ENCODE results near the gene NEUROD1.
A peak's percentile ranks its signal among the peaks of the same experiment; 100 is the strongest.
"Not testable (repeated sequence)": the region's sequence is repeated elsewhere in the genome, so short reads cannot be mapped to it uniquely, and the experiment has no call there.

The NEUROD1 gene
- 0 reads per million in 3 experiments for total RNA-seq

DNA sequence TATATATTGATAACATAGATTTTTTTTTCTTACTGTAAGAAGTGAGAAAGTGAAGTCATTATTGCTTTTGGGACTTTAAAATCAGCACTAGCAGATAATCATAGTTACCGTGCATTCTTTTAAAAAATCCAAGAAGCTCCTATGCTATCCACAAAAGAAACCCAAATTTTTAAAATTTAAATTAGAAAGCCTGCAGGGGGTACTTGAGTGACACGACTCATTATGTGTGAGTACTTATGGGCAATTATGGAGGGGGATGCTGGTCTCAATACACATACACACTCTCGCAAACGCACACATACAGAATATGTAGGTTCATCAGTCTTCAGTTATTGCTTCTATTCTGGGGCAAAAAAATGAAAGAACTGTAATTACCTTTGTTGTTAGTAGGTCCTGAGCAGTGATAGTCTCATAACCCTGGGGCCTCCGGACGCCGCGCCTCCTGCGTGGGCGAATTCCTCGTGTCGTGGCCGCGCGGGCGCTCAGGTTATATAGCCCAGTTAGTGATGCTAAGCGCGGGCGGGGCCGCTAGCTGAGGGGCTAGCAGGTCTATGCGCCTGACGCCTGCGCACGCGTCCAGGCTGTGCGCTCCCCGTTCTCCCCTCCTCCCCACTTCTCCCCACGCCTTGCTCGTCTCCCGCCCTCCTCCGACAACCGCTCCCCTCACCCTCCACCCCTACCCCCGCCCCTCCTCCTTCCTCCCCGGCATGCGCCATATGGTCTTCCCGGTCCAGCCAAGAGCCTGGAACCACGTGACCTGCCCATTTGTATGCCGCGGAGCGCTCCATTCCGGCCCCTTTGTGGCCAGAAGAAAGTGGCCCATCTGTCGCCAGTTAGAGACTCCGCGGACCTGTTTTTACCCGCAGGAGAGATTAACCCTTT, at the start of gene NEUROD1:
TSS of gene NEUROD1 (minus strand) at position 463 of the 882 bp plus-strand sequence. CDS start 1,657 bp downstream, outside the sequence.
- no peak for DNase-seq

DNA sequence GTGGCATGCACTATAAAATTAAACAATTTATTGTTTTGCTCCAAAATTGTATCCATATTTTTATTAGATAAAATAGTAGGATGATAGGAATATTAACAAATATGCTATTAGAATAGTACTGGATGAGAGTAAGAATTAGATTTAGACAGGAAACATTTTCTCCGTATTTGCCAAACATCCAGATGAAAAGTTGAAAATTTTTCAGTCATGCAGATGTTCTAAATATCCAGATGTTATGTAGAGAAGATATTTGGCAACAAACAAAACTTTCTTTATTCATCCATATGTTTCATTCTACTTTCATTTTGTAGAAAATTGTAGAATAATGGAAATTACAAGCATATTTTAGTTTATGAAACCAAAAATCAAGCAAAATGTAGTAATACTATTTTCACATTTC, 45.2 kb upstream of the NEUROD1 start:
- DNase-seq: no peak

DNA sequence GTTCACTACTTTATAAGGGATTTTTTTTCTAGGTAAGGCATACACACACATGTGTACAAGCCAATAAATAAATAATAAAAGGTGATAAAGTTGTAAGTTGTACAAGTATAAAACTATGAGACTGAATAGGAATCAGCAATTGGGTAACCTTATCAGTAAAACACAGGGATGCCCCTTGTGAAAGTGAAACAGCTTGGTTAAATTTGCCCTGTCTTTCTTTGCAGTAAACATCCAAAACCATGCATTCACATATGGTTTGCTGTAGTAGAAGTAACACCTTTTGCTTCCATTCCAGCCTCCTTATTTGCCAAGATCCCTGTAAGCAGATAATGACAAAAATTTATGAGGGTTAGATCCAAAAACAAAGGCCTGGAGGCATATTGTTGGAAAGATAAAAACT, 44.3 kb upstream of the NEUROD1 start:
- no peak for DNase-seq

DNA sequence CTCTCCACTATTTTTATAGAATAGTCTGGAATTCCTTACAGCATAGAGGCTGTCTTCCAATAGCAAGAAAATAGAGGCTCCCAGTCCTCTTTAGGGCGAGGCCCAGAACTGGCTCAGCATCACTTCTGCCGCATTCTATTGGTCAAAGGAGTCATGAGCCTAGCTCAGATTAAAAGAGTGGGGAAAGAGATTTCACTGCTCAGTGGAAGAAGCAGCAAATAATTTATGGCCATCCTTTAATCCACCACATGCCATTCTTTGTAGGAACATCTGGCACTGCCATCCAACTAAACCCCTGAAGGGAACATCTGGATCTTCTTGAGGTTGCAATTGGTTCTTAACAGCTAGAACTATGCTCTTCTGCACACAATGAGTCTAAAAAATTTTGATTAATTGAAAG, 43.4 kb upstream of the NEUROD1 start:
- DNase-seq: no peak

DNA sequence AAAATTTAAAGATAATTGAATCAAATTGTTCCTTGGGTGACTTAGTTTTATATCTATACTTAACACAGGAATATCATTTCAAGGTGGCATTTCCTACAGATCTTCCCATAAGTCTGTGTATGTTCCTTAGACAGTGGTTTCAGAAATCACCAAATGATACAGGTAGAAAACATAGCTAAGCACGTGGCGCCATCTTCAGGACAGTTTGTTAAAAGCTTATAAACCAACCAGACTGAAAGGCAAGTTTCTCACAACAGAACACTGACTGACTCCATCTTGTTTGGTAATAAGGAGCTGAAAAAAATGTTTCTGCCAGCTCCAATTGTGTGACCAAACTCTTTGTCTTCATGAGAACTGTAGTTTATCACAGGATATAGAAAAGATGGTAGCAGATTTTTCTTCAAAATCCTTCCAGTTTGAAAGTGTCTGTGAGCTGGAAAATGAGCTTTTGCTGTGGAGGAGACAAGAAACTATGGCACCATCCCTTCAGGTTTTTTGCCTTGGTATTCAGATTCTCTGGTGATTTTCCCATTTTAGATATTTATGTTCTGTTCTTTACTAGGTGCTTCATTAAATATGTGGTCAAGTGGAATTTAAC, 34.8 kb upstream of the NEUROD1 start:
- DNase-seq: peak; percentile 50

DNA sequence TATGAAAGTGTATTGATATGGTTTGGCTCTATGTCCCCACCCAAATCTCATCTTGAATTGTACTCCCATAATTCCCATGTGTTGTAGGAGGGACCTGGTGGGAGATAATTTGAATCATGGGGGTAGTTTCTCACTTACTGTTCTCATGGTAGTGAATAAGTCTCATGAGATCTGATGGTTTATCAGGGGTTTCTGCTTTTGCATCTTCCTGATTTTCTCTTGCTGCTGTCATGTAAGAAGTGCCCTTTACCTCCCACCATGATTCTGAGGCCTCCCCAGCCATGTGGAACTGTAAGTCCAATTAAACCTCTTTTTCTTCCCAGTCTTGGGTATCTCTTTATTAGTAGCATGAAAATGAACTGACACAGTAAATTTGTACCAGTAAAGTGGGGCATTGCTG, 30.7 kb upstream of the NEUROD1 start:
- not testable (repeated sequence) for DNase-seq

DNA sequence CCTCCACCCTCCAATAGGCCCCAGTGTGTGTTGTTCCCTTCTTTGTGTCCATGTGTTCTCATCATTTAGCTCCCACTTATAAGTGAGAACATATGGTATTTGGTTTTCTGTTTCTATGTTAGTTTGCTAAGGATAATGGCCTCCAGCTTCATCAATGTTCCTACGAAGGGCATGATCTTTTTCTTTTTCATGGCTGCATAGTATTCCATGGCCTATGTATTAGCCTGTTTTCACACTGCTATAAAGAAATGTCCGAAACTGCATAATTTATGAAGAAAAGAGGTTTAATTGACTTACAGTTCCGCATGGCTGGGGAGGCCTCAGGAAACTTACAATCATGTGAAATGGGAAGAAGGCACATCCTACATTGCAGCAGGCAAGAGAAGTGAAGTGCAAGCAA, 22.2 kb upstream of the NEUROD1 start:
- not testable (repeated sequence) for DNase-seq

DNA sequence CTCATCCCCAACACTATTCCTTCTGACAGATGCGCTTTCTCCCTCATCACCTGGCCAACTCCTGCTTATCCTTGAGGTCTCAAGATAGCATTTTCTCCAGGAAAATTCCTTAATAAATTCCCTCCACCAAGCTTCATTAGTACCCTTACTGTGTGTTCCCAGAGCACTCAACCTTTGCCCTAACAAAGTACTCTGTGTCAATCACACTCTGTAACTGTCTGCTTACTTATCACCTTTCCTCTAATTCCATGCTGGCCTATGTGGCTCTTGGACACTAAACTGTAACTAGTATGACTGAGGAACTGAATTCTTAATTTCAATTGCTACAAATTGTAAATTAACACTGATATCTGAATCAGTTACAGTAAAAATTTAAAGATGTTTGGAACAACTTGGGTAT, 17.9 kb upstream of the NEUROD1 start:
- no peak for DNase-seq

DNA sequence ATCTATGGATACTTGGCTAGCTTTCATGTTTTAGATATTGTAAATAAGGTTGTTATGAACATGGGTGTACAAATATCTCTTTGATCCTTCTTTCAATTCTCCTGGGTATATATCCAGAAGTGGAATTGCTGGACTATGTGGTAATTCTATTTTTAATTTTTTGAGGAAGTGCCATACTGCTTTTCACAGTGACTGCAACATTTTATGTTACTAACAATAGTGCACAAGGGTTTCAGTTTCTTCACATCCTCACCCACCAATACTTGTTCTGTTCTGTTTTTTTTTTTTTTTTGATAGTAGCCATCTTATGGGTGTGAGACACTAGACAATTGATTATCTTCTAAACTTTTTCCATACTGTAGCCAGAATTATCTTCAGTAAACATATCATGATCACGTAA, 17.3 kb upstream of the NEUROD1 start:
- DNase-seq: no peak

DNA sequence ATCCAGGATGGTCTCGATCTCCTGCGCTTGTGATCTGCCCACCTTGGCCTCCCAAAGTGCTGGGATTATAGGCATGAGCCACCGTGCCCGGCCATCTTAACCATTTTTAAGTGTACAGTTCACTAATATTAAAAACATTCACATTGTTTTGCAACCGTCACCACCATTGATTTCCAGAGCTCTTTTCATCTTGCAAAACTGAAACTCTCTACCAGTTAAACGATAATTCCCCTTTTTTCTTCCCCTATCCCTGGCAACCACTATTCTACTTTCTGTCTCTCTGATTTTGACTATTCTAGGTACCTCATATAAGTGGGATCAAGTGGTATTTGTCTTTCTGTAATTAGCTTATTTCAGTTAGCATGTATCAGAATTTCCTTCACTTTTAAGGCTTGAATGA, 16.8 kb upstream of the NEUROD1 start:
- no peak for DNase-seq

DNA sequence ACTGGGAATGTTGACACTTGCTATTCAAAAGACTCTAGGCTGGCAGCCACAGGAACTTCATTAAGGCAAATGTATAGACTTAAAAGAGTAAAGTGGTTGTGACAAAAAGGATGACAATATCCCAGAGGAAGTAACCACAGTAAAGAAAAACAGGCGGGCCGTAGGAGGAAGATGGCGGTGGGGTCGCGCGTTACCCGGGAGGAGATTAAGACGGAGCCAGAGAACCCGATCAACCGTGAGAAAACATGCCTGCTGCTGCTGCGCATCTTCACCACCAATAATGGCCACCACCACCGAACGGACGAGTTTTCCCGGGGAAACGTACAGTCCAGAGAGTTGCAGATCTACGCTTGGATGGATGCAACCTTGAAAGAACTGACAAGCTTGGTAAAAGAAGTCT, 14.0 kb upstream of the NEUROD1 start:
- no peak for DNase-seq

DNA sequence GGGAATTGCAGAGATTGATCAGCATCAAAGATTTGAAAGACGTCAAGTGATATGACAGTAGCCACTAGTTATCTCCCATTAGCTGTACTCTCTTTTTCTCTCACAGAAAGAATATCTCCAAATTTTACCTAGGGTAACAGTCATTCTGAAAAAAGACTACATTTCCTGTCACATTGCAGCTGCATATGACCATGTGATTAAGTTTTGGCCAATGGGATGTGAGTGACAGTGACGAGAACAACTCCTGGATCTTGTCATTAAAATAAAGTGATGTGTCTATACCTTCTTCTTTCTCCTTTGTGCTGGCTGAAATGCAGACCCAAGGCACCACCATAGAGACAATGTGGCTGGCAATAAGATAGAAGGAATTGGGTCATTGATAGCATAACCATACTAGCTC, 10.5 kb upstream of the NEUROD1 start:
- no peak for DNase-seq

DNA sequence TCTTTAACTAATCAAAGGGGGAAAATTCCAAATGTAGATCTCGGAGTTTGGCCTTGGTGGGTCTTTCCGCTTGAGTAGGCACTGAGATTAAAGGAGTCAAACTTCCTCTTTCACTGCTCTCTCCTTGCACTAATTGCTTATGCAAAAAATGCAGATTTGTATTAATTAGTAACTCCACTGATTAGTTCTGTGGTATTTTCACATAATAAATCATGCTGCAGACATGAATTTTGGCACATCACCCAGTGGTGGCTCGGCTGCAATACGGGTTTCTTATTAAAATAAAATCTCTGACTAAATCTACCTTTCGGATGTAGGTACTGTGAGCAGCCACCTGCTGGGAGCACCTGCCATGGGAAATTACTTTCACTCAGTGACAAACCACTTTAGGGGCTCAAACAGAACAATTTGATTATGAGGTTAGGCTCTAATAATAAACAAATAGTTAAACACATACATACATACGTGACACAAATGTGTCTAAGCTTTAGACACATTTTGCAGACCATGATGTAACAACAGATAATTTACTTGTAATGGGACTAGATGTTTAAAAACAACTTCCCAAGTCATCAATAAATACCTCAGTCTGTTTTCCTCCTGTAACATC, 6.4 kb upstream of the NEUROD1 start:
- DNase-seq: no peak

DNA sequence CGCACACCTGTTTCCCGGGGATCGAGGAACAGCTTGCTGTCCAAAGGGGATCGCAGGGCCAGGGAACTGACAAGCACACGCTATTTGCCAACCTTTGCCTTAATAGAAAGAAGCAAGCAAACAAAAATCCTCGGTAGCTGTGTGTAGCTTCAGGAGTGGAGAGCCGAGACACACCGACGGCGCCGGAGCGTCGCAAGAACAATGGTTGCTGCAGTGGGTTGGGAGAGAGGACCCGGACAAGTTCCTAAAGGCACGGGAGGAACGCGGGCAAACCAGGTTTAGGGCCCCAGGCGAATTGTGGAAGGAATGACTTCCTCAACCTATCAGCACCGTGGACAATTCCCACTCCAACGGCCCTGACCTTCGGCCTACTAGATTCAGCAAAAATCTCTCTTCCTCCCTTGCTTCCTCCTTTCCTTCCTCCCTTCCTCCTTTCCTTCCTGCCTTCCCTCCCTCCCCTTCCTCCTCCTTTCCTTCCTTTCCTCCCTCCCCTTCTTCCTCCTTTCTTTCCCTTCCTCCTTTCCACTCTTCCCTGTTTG, 4.9 kb upstream of the NEUROD1 start:
- no peak for DNase-seq

DNA sequence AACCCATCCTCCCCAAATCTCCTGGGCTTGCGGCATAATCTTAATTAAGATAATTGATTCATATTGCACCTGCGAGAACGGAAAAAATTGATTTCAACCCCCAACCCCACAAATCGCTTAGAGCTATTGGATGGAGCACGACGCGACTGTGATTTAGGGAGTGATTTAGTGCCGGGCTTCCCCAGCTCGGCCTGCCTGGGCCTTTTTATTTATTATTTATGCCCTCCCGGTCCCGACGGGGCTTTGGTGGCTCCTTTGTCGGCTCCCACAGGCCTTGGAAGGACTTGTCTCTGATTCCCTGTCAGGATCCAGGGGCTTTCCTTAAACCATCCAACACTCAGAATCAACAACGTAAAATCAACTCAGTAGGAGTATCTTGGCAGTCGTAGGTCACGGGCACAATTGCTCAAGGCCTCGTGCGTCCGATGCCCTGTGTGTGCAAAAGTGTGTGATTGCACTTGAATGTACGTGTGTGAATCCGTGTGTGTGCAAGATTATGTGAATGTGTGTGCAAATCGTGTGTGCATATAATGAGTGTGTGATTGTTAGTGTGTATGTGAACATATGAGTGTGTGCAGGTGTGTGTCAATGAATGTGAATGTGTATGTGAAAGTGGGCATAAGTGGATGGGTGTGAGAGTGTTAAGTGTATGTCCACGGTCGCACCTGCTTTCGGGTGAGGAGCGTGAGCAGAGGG, 4.3 kb upstream of the NEUROD1 start:
- no peak for DNase-seq

DNA sequence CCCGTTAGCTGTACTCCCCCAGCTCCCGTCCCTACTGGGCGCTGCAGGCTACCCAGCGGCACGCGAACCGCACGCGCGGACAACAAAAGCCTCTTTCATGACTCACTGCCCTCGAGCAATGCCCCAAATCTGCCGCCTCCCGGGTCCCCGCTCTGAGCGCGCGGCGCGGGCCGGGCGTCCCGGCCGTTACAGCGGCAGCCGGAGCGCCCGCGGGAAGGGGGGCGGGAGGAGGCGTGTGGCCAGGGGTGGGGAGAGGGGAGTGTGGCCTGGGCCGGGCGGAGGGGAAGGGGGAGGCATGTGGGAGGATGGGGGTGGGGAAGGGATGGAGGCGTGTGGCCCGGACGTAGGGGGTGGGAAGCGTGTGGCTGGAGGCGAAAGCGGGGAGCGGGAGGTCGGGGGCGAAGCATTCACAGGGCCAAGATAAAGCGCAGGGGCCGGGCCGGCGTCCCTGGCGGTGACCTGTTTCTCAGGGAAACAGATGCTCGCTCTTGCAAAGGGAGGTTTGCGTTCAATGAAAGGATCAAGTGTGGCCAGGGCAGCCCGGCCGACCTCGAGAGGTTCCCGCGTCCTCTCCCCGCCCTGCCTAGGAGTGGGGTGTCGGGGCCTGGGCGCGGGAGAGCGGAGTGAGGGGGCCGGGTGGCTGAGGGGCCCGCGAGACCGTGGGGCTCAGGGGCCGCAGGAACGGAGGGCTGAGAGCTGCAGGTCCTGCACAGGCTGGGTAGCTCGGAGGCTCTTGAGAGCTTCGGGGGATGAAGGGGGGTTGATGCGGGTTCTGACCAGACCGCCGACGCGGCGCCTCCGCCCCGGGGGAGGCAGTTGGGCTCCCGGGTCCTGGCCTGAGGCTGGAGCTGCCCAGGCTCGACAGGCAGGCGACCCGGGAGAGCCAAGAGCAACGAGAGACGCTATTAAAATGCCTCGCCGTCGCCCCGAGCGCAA, 3.5 kb upstream of the NEUROD1 start:
- no peak for DNase-seq

DNA sequence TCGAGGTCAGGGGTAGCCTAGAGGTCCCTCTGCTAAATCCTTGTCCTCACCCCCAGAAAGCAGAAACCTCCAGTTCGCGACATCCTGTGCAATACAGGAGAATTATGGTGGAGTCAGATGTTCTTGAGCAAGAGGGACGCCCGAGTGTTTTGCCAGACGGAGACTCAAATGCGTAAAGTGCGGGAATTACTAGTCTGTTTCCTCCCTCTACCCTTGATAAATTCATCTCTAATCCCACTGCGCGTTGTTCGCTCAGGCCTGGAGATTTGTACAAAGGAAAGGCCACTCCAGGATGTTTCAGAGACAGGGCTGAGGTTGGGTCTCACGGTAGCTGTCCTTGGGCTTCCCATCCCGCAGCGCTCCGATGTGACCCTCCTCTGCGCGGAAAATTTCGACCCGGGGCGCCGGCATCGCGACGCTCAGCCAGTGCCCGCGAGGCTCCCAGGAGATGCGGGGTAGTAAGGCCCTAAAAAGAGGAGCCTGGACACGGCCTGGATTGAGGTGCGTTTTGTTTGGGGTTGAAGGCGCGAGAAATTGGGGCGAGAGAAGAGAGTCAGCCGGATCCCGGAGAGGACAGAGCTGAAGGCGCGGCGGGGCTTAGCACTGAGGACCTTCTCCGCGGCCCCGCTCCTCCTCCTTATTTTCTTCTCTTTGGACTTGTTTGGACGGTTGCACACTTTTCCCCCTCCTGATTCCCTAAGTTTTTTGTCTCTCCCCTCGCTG, 2.6 kb upstream of the NEUROD1 start:
- no peak for DNase-seq

DNA sequence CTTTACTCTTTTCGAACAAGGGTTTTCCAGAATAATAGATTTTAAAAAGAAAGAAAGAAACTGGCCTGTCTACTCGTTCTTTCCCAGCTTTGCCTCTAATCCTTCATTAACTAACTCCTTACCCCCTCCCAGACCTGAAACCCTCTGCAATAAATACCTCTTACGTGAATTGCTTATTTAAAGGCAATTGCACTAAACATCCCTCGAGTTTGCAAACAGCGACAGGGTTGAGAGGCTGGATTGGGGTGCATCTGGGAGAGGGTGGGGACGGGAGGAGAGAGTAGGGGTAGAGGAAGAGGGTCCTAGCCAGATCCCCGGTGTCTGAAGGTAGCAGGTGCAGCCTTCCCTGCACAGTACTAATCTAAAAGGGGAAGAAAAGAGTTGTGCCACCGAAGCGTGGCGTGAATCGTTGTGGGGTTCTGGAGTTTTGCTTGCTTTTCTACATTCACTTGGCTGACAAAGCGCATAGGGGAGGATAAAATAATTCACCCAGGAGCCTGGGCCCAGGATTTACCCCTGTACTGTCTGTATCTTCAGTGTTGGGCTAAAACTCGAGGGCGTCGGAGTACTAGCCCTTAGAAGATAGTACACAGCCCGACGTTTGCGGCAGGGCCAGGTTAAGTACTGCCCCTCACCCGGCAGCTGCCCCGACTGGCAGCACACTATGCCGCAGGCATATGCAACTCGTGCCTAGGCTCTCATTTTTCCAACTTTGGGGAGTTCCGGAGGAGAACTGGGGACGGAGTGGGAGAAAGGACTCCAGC, 1.9 kb upstream of the NEUROD1 start:
- DNase-seq: no peak

DNA sequence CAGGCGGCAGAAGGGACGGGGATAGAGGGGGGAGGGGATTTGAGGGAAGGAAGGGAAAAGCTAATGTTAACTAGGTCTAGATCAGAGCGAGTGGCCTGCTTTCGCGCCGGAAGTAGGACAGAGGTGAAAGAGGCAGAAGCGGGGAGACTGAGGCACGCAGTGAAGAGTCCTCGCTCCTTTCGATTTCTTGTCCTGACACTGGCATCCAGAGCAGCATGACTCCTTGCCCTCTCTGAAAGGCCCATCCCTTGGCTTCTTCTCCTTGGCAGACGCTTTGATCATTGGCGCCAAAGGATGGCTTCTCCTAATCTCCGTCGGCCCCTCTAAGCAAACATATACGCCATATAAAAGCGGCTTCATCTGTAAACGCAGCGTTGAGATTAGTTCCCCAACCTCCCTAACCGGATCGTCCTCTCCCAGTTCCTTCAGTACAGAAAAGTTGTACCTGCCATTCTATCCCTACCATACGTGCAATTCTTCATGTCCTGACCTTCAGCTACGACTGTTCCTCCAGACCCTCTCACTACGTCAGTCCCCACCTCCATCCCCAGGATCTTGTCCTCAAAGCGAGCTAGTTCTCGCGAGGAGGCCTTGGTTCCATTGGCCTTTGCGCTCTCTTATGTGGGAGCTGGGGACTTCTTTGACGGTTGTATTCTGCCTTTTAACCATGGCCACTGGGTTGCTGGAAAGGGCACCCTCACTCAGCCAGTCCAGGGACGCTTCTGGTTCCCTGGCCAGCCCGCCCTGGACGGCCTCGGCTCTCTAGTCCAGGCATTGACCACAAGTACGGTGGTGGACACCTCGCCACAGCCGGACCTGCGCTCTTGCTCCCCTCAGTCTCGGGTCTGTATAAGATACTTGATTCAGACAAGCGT, 857 bp upstream of the NEUROD1 start:
- DNase-seq: no peak

Measured in central memory CD4-positive, alpha-beta T cell (primary cell).